B cell (primary cell): Measurements from ENCODE around the gene SEC16A.

Experiments
- CTCF ChIP-seq: fragments of 200-600 bp; IDR thresholded peaks from one replicate; pipeline ENCODE4 v1.8.0; 2022; ENCODE audit warnings: antibody characterized with exemption, mild to moderate bottlenecking
- EZH2 ChIP-seq: IDR thresholded peaks from 2 replicates; pipeline ENCODE4 v1.6.1; 2012; ENCODE audit warnings: borderline replicate concordance, low read depth, mild to moderate bottlenecking, moderate library complexity, low read length; ENCODE audit not compliant: insufficient read depth, poor library complexity, severe bottlenecking

GRCh38 chr9:136526625-136527066 lies 43.8 kb upstream of the SEC16A start:
- no peak for TF ChIP-seq CTCF
- TF ChIP-seq EZH2, result no peak
